ENCODE measurements around the gene ASAH2.

ASAH2 gene

DNA sequence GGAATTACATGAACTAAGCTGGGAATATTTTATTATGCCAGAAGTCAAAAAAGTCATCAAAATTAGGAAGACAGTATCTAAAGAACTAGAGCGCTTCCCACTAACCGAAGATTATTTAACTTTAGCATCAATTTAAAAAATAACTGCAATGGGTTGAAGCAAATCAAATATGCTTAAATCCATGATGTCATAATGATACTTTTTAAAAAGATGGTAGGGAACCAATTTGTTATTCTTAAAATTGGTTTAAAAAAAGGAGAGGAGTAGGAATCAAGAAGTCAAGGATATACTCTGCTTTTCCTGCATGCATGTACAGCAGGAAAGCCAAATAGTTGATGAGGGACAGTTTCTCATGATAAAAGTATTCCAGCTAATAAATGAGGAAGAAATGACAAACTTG, 3.2 kb upstream of the ASAH2 start:
- Histone ChIP-seq H2AFZ (ENCODE audit: low read length) (no peak overlapping the region), H3K9me3 (replicated peaks; ENCODE audit: insufficient read depth, low read length) (no peaks in the 10 kb centered on the region), H3K9me2 (replicated peaks; ENCODE audit: insufficient read depth, low read length) (no peaks in the 10 kb centered on the region), H3K79me2 (ENCODE audit: low read length) (no peaks in the 10 kb centered on the region), H3K4me2 (ENCODE audit: low read depth, low read length) (no peak overlapping the region), H3K9ac (ENCODE audit: low read length) (no peak overlapping the region), H4K20me1 (ENCODE audit: insufficient read depth, low read length) (no peaks in the 10 kb centered on the region), H3K4me3 (ENCODE audit: low read length) (no peak overlapping the region), H3K27ac (ENCODE audit: low read length) (no peak overlapping the region), H3K36me3 (replicated peaks; ENCODE audit: insufficient read depth, low read length) (no peaks in the 10 kb centered on the region), H3K27me3 (replicated peaks; ENCODE audit: insufficient read depth, low read length) (no peaks in the 10 kb centered on the region), H3F3A (ENCODE audit: insufficient read depth, low read length) (no peaks in the 10 kb centered on the region), H3K4me1 (ENCODE audit: low read length) (peaks cover 1% of the 10 kb centered on the region)
- no peak for DNase-seq
- TF ChIP-seq EZH2phosphoT487 (IDR thresholded peaks at IDR 0.05; ENCODE audit: low read length) = no peak
- no peak for TF ChIP-seq CTCF (IDR thresholded peaks at IDR 0.05; ENCODE audit: low read length)
- no peak for TF ChIP-seq EZH2 (optimal IDR thresholded peaks at IDR 0.05; ENCODE audit: low read depth, low read length)

- Histone ChIP-seq H2AFZ (ENCODE audit: low read length) (no peak overlapping the region), H3K9ac (ENCODE audit: low read length) (no peak overlapping the region)
Measured at GRCh38 chr10:50250096-50250854, 1.0 kb downstream of the ASAH2 start.

GRCh38 chr10:50248598-50248997, 2.7 kb downstream of the ASAH2 start:
- H2AFZ ChIP-seq (ENCODE audit: low read length) = no peak overlapping the region
- no peaks in the 10 kb centered on the region for H4K20me1 ChIP-seq (ENCODE audit: insufficient read depth, low read length)
- no peaks in the 10 kb centered on the region for H3K36me3 ChIP-seq (replicated peaks; ENCODE audit: insufficient read depth, low read length)
- TF ChIP-seq EZH2phosphoT487 (IDR thresholded peaks at IDR 0.05; ENCODE audit: low read length) (no peak), EZH2 (optimal IDR thresholded peaks at IDR 0.05; ENCODE audit: low read depth, low read length) (no peak), CTCF (IDR thresholded peaks at IDR 0.05; ENCODE audit: low read length) (no peak)
- H3K79me2 ChIP-seq (ENCODE audit: low read length) = no peaks in the 10 kb centered on the region
- H3K27me3 ChIP-seq (replicated peaks; ENCODE audit: insufficient read depth, low read length) = no peaks in the 10 kb centered on the region
- no peak overlapping the region for H3K4me2 ChIP-seq (ENCODE audit: low read depth, low read length)
- H3K9me3 ChIP-seq (replicated peaks; ENCODE audit: insufficient read depth, low read length) = no peaks in the 10 kb centered on the region
- no peaks in the 10 kb centered on the region for H3F3A ChIP-seq (ENCODE audit: insufficient read depth, low read length)
- no peak for DNase-seq
- H3K4me1 ChIP-seq (ENCODE audit: low read length) = no peaks in the 10 kb centered on the region
- H3K9ac ChIP-seq (ENCODE audit: low read length) = no peak overlapping the region
- H3K9me2 ChIP-seq (replicated peaks; ENCODE audit: insufficient read depth, low read length) = no peaks in the 10 kb centered on the region
- no peak overlapping the region for H3K27ac ChIP-seq (ENCODE audit: low read length)
- no peak overlapping the region for H3K4me3 ChIP-seq (ENCODE audit: low read length)

More at GRCh38 chr10:50250096-50250854, 1.0 kb downstream of the ASAH2 start:
- no peaks in the 10 kb centered on the region for H3K9me2 ChIP-seq (replicated peaks; ENCODE audit: insufficient read depth, low read length)
- H3K4me1 ChIP-seq (ENCODE audit: low read length) = no peaks in the 10 kb centered on the region
- no peak overlapping the region for H3K27ac ChIP-seq (ENCODE audit: low read length)
- H3F3A ChIP-seq (ENCODE audit: insufficient read depth, low read length) = no peaks in the 10 kb centered on the region
- no peak overlapping the region for H3K4me3 ChIP-seq (ENCODE audit: low read length)
- no peaks in the 10 kb centered on the region for H4K20me1 ChIP-seq (ENCODE audit: insufficient read depth, low read length)
- no peak overlapping the region for H3K4me2 ChIP-seq (ENCODE audit: low read depth, low read length)
- TF ChIP-seq EZH2phosphoT487 (IDR thresholded peaks at IDR 0.05; ENCODE audit: low read length) = no peak
- TF ChIP-seq EZH2 (optimal IDR thresholded peaks at IDR 0.05; ENCODE audit: low read depth, low read length) = no peak
- no peaks in the 10 kb centered on the region for H3K27me3 ChIP-seq (replicated peaks; ENCODE audit: insufficient read depth, low read length)
- no peak for DNase-seq
- no peaks in the 10 kb centered on the region for H3K79me2 ChIP-seq (ENCODE audit: low read length)
- no peaks in the 10 kb centered on the region for H3K36me3 ChIP-seq (replicated peaks; ENCODE audit: insufficient read depth, low read length)
- H3K9me3 ChIP-seq (replicated peaks; ENCODE audit: insufficient read depth, low read length) = no peaks in the 10 kb centered on the region

DNA sequence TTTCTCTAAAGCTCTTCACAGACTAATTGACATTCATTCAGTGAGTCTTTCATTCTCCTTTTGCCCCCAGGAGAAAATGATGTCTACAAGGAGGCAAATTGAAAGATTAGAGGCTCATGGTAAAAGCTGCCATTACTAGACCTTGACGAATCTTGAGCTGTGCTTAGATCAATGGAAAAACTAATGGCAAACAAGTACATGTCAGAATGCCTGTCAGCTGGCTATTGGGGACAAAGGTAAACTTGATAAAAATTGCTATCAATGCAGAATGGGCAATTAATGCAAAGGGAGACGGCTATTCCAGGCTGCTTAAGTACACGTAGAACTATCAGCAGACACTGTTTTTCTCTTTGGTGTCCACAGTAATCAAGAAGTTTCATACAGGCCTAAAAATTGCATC, 3.3 kb downstream of the ASAH2 start:
- Histone ChIP-seq H3K4me1 (ENCODE audit: low read length) (0 out of 2 replicates have a peak, but pooled peaks cover 1% of the 10 kb centered on the region), H3F3A (ENCODE audit: insufficient read depth, low read length) (no peaks in the 10 kb centered on the region), H2AFZ (ENCODE audit: low read length) (no peak overlapping the region), H3K9me3 (replicated peaks; ENCODE audit: insufficient read depth, low read length) (no peaks in the 10 kb centered on the region), H3K27ac (ENCODE audit: low read length) (no peak overlapping the region), H3K9me2 (replicated peaks; ENCODE audit: insufficient read depth, low read length) (no peaks in the 10 kb centered on the region), H3K4me2 (ENCODE audit: low read depth, low read length) (no peak overlapping the region), H3K4me3 (ENCODE audit: low read length) (no peak overlapping the region), H3K79me2 (ENCODE audit: low read length) (no peaks in the 10 kb centered on the region), H3K9ac (ENCODE audit: low read length) (no peak overlapping the region), H4K20me1 (ENCODE audit: insufficient read depth, low read length) (no peaks in the 10 kb centered on the region), H3K27me3 (replicated peaks; ENCODE audit: insufficient read depth, low read length) (no peaks in the 10 kb centered on the region), H3K36me3 (replicated peaks; ENCODE audit: insufficient read depth, low read length) (no peaks in the 10 kb centered on the region)
- TF ChIP-seq EZH2phosphoT487 (IDR thresholded peaks at IDR 0.05; ENCODE audit: low read length) = no peak
- no peak for TF ChIP-seq EZH2 (optimal IDR thresholded peaks at IDR 0.05; ENCODE audit: low read depth, low read length)
- TF ChIP-seq CTCF (IDR thresholded peaks at IDR 0.05; ENCODE audit: low read length) = no peak
- DNase-seq = no peak

All from MM.1S (cell line).